Fibroblast of skin of back (primary cell): ENCODE measurements around the gene MRPL19.
A peak's percentile ranks its signal among the peaks of the same experiment; 100 is the strongest.
"Not testable (repeated sequence)": the region's sequence is repeated elsewhere in the genome, so short reads cannot be mapped to it uniquely, and the experiment has no call there.

Experiments
- DNase-seq: peaks from one replicate; pipeline ENCODE4 v3.0.0-alpha.2; 2013

The MRPL19 gene

DNA sequence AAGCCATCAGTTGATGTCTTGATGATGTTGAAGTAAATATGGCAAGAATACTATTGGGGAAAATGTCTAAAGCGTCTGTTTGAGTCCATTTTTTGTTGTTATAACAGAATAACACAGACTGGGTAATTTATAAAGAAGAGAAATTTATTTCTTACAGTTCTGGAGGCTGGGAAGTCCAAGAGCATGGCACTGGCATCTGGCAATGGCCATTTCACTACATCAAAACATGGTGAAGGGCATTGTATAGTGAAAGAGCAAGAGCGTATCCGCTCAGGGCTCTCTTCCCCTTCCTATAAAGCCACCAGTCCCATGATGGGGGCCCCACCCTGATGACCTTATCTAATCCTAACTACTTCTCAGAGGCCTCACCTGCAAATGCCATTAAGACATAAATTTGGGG is 29.6 kb upstream of the MRPL19 start:
- no peak for DNase-seq

DNA sequence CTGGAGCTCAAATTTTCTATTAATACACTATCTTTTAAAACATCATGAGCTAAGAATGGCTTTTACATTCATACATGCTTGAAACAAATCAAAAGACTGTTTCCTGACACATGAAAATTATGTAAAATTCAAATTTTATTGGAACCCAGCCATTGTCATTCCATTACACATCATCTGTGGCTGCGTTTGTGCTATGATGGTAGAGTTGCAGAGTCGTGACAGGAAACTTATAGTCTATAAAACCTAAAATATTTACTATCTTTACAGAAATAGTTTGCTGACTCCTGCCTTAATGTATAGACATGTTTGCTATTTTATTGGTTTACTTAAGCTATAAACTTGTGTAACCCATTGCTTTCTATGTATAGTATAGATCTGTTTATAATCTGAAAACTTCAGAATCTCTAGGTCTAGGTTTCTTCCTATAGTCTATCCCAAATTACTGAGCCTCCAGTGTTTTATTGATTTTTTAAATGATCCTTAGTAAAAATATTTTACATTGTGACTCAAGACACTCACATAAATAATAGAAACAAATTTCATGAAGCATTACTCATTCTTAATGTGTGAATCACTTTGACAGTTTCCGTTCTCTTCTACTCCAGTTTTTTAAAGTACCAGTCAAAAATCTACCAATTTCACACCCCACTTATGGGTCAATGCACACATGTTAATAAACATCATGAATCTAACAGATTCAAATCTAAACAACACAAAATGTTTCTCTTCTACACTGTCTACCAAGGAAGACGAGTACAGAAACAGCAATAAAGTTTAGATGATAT is 26.4 kb upstream of the MRPL19 start:
- DNase-seq, result peak; percentile 71

DNA sequence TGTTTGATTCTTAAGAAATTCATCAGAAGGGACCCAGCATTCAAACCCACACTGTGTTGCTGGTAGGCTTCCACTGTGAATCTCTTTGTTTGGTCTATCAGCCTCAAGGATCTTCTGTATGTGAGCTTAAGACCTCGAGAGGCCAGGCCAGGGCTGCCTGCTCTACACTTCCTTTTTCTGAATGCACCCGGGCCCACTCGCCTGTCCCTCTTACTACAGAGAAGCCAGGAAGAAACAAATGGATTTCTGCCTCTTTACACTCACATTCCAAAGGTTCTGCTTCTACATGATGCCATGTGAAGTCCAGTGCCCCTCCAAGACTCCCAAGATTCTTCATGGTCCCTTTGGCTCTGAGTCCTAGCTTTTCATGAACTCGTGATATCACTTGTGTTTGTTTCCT is 25.4 kb upstream of the MRPL19 start:
- no peak for DNase-seq

DNA sequence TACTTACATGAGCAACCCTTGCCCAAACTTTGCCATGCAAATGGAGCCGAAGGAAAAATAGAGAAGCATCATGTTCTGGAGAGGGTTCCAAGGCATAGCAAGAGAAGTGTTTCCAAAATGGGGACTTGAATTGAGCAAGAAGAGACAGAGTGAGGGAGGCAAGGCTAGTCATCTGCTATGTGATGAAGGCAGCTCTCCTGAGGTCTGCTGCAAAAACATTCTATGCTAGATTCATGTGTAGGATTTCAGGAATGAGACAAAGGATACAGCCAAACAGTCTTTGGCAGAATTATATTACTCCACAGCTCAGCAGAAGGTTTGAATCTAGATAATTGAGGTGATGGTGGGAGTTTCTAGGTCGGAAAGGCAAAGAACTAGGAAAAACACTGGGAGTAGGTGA is 24.1 kb upstream of the MRPL19 start:
- no peak for DNase-seq

- DNase-seq, result no peak
Measured at GRCh38 chr2:75622929-75623328, 23.7 kb upstream of the MRPL19 start.

DNA sequence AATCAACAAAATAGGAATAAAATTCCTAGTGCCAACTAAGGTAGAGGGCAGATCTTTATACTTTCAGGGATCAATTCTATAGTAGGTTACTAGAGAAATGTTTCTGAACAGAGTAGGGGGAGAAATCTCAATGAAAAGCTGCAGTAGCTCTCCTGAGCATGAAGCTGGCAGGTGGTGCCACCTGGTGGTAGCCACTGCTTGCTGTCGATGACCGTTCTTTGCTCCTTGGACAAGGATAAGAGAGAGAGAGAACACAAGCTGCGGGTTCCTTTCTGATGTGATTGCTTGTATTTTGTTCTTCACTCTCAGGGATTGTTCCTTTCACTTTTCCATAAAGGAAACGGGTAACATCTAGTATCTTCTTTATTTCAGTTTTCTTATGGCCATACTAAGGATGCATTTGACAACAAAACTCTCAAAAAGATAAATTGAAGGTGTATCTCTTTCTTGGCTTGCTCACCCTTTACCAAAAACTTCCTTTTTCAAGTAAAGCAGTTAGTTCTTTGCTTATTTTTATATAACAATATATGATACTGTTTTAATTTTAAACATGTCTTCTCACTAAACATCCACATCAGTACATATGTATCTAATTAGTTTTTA is 18.6 kb upstream of the MRPL19 start:
- DNase-seq, result peak; percentile 68

DNA sequence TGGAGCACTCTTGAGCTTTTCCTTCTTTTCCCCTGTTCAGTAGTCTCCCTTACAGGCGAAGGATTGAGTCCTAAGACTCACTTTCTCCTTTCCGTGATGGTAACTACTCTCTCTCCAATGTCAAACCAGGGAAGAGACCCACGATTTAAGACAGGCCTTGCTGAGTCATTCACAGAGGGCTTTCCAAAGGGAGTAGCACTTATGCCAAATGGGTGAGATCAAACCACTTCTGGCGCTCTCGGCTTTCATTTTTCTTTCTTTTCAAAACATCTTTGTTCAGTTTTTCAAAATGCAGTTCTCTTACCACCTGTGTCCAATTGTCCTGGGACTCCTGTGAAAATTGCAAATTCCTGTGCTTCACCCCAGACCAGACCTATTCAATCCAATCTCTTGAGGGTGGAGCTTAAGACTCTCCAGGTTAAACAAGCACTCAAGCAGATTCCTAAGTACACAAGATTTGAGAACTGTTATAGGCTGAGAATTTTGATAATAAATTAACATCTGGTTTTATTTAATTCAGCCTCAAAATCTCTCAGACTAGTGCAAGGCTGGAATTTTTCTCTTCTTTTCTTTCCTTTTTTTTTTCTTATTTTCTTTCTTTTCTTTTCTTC is 14.4 kb upstream of the MRPL19 start:
- peak; percentile 38 for DNase-seq

GRCh38 chr2:75632813-75633212 is 13.8 kb upstream of the MRPL19 start:
- DNase-seq, result no peak

- DNase-seq, result no peak
Measured at GRCh38 chr2:75633620-75634019, 13.0 kb upstream of the MRPL19 start.

- DNase-seq, result no peak
Measured at GRCh38 chr2:75634945-75635344, 11.6 kb upstream of the MRPL19 start.

DNA sequence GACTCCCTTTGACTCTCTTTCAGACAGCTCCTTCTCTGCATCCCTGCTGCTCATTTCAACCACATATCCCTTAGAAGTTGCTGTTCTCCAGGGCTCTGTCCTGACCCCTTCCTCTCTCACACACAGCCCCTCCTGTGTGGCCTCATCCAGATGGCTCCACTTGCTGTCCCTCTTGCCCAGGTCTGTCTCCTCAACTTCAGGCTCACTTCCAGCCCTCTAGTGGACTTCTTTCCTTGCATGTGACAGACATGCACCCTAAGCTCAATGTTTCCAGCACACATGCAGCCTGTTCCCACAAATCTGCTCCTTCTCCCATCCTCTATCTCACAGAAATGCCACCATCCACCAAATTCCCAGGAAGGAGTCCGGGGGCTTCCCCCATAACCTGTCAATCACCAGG is 9.0 kb upstream of the MRPL19 start:
- DNase-seq, result no peak

DNA sequence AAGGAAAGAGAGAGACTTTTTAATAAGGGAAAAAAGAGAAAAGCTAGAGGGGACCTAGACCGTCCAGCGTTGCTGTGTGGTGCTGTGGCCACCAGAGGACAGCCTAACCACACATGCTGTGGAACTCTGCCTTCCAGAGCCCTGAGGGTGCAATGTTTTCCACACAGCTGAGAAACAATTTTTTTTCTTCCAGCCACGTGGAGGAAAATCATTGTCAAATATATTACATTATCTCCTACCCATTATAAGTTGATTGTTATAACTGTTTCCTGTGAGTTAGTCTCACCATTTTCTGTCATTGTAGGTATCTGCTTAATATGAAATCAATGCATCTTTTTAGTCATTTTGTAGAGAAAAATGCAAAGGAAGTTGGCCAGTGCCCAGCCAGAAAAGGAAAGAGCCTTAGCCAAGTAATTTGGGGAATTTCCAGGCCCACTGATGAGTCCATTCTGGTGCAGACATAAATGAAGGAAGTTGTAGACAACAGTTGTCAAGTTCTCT is 5.9 kb upstream of the MRPL19 start:
- DNase-seq, result peak; percentile 67

GRCh38 chr2:75641587-75641986 is 5.0 kb upstream of the MRPL19 start:
- DNase-seq, result no peak

DNA sequence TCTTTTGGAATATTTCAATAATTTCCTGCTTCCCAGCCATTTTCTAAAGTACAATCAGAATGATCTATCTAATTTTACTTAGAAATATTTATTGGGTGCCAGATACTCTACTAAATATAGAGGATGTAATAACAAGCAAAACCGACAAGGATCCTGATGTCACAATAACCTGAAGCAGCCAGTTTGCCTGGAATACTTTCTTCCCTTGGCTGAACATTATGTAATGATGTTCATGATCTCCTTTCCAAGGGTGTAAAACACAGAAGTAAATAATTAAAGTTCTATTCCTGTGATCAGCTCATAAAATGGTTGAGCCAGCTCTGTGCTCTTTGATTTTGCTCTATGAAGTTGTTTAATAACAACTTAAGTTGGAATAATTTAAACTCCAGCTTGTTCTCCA is 2.6 kb upstream of the MRPL19 start:
- DNase-seq, result no peak

DNA sequence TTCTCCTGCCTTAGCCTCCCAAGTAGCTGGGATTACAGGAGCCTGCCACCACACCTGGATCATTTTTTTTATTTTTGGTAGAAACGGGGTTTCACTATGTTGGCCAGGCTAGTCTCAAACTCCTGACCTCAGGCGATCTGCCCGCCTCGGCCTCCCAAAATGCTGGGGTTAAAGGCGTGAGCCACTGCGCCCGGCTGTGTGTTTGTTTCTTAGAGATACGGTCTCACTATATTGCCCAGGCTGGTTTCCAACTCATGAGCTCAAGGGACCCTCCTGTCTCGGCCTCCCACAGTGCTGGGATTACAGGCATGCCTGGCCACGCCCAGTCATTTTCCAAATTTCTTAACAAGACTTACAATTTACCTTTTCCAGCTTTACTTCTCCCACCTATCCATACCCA is 940 bp upstream of the MRPL19 start:
- DNase-seq, result no peak

GRCh38 chr2:75646090-75646582 is 447 bp upstream of the MRPL19 start:
- no peak for DNase-seq

- no peak for DNase-seq
Measured at GRCh38 chr2:75647771-75648170, 1.2 kb downstream of the MRPL19 start.

- no peak for DNase-seq
Measured at GRCh38 chr2:75654012-75654411, 7.4 kb downstream of the MRPL19 start.

- DNase-seq, result no peak
Measured at GRCh38 chr2:75655861-75656260, 9.3 kb downstream of the MRPL19 start.

DNA sequence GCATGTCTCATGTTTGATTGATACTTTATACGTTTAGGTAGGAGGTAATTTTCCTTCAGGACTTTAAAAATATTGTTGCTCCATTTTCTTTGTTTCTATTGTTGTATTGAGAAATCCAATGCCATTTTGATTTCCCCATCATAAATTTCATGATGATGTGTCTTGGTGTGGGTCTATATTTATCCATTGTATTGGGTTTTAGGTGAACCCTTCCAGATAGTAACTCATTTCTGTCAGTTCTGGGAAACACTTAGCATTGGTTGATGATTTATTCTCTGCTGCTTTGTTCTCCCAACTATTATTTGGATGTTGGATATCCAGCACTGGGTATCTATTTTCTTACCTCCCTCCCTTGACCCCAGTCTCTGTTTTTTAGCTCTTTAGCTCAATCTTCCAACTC is 10.0 kb downstream of the MRPL19 start:
- DNase-seq, result no peak

DNA sequence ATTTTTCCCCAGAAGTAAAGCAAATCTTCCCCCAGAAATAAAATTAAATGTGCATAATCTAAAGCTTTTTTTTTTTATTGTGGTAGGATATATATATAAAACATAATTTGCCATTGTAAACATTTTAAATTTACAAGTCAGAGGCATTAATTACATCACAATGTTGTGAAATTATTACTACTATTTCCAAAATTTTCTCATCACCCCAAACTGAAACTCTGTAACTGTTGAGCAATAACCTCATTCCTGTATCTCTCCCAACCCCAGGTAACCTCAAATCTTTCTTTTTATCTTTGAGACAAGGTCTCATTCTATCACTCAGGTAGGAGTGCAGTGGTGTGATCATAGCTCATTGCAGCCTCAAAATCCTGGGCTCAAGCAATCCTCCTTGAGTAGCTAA is 11.2 kb downstream of the MRPL19 start:
- DNase-seq, result no peak

- no peak for DNase-seq
Measured at GRCh38 chr2:75666911-75667310, 20.3 kb downstream of the MRPL19 start.

- peak; percentile 4 for DNase-seq
Measured at GRCh38 chr2:75667884-75668283, 21.3 kb downstream of the MRPL19 start.

- DNase-seq, result not testable (repeated sequence)
Measured at GRCh38 chr2:75675423-75675822, 28.8 kb downstream of the MRPL19 start.
